GM06990 (cell line): ENCODE measurements around the gene SCN2A.
A peak's percentile ranks its signal among the peaks of the same experiment; 100 is the strongest.
"Not testable (repeated sequence)": the region's sequence is repeated elsewhere in the genome, so short reads cannot be mapped to it uniquely, and the experiment has no call there.

Experiments used
- DNase-seq: peaks from one replicate; pipeline ENCODE4 v3.0.0-alpha.2; 2011; ENCODE audit not compliant: insufficient read length; ENCODE audit errors: extremely low read depth
- H3K27me3 ChIP-seq: replicated peaks from 2 replicates; pipeline ENCODE4 v1.6.0; 2011; ENCODE audit warnings: low read length; ENCODE audit not compliant: control insufficient read depth, insufficient read depth
- H3K36me3 ChIP-seq: 2 replicates; pipeline ENCODE4 v1.5.1; 2011; ENCODE audit warnings: low read length; ENCODE audit not compliant: control insufficient read depth, insufficient read depth
- H3K4me3 ChIP-seq: replicated peaks from 2 replicates; pipeline ENCODE4 v1.5.1; 2011; ENCODE audit warnings: low read depth, mild to moderate bottlenecking, control low read depth, low read length
- CTCF ChIP-seq: IDR thresholded peaks from 2 replicates; pipeline ENCODE4 v1.5.1; 2011; ENCODE audit warnings: low read length, control low read depth, mild to moderate bottlenecking, inconsistent platforms; ENCODE audit not compliant: insufficient read depth, poor library complexity, severe bottlenecking

Gene SCN2A

GRCh38 chr2:165382362-165382761 lies 143.1 kb downstream of the SCN2A start:
- TF ChIP-seq CTCF = no peak
- no peak for DNase-seq
- H3K27me3 ChIP-seq = no peaks in the 10 kb centered on the region
- H3K36me3 ChIP-seq = no peaks in the 10 kb centered on the region
- no peak overlapping the region for H3K4me3 ChIP-seq

GRCh38 chr2:165390875-165391274 lies 151.7 kb downstream of the SCN2A start:
- Histone ChIP-seq H3K36me3 (no peaks in the 10 kb centered on the region), H3K4me3 (no peak overlapping the region), H3K27me3 (no peaks in the 10 kb centered on the region)
- no peak for TF ChIP-seq CTCF
- DNase-seq = no peak

- no peak for TF ChIP-seq CTCF
- no peak for DNase-seq
- H3K27me3 ChIP-seq = no peaks in the 10 kb centered on the region
- H3K36me3 ChIP-seq = no peaks in the 10 kb centered on the region
- H3K4me3 ChIP-seq = no peak overlapping the region
These were observed 152.6 kb downstream of the SCN2A start for GRCh38 chr2:165391791-165392190.

GRCh38 chr2:165398603-165399002 lies 159.4 kb downstream of the SCN2A start:
- H3K27me3 ChIP-seq, DNase-seq, H3K36me3 ChIP-seq, H3K4me3 ChIP-seq: not testable (repeated sequence)

- H3K36me3 ChIP-seq = no peaks in the 10 kb centered on the region
- H3K4me3 ChIP-seq = no peak overlapping the region
- TF ChIP-seq CTCF = peak; percentile 66
- no peaks in the 10 kb centered on the region for H3K27me3 ChIP-seq
- peak; percentile 3 for DNase-seq
These were observed 162.2 kb downstream of the SCN2A start for GRCh38 chr2:165401285-165401852.

GRCh38 chr2:165402162-165402561 lies 162.9 kb downstream of the SCN2A start:
- H3K36me3 ChIP-seq = no peaks in the 10 kb centered on the region
- H3K27me3 ChIP-seq = no peaks in the 10 kb centered on the region
- H3K4me3 ChIP-seq = no peak overlapping the region
- TF ChIP-seq CTCF = no peak
- DNase-seq = no peak
